HL-60/S4 treated with retinoic acid at 250 ng/mL for 4 days and 3 days (cell line): ENCODE measurements around the gene ITGB6.

Experiments used
- in situ Hi-C: fragments of 300-500 bp; cut with MboI; formaldehyde crosslinking; loops from 2 replicates; pipeline ENCODE4 v1.7.0; 2022; ENCODE audit warnings: low sequenced_read_pairs

Gene ITGB6, protein sequence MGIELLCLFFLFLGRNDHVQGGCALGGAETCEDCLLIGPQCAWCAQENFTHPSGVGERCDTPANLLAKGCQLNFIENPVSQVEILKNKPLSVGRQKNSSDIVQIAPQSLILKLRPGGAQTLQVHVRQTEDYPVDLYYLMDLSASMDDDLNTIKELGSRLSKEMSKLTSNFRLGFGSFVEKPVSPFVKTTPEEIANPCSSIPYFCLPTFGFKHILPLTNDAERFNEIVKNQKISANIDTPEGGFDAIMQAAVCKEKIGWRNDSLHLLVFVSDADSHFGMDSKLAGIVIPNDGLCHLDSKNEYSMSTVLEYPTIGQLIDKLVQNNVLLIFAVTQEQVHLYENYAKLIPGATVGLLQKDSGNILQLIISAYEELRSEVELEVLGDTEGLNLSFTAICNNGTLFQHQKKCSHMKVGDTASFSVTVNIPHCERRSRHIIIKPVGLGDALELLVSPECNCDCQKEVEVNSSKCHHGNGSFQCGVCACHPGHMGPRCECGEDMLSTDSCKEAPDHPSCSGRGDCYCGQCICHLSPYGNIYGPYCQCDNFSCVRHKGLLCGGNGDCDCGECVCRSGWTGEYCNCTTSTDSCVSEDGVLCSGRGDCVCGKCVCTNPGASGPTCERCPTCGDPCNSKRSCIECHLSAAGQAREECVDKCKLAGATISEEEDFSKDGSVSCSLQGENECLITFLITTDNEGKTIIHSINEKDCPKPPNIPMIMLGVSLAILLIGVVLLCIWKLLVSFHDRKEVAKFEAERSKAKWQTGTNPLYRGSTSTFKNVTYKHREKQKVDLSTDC

DNA sequence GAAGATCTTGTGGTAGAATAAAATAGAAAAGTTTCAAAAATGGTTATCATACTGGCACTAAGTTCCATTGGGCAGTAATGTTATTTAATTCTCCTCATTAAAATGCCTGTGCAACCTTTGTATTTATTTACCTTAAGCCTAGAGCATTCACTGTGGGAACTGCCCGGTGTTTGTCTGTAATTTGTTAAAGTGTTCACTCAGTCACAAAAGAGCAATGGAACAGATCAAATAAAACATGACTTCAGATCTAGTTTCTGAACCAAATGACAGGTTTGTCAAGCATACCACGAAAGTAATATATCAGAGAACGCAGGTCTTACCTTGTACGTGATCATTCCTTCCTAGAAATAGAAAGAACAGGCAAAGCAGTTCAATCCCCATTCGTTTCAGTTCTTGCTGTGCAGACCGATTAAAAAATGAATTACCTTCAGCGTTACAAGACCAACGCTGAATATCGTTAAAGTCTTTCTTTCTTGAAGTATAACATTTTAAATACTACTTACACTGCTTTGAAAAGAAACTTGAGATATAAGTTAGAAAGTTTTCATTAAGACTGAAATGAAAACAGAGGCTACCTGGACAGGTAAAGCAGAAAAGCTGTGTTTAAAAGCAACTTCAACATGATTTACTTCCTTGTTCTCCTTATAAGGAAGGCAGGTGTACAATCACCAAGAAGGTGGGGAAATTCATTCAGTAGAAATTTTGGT, at the start of gene ITGB6:
Gene ITGB6, minus strand, starts transcription at position 590 of the 707 bp plus-strand sequence. Its CDS starts 209 bp downstream, at position 381.
- in situ Hi-C loops: no loop called here

DNA sequence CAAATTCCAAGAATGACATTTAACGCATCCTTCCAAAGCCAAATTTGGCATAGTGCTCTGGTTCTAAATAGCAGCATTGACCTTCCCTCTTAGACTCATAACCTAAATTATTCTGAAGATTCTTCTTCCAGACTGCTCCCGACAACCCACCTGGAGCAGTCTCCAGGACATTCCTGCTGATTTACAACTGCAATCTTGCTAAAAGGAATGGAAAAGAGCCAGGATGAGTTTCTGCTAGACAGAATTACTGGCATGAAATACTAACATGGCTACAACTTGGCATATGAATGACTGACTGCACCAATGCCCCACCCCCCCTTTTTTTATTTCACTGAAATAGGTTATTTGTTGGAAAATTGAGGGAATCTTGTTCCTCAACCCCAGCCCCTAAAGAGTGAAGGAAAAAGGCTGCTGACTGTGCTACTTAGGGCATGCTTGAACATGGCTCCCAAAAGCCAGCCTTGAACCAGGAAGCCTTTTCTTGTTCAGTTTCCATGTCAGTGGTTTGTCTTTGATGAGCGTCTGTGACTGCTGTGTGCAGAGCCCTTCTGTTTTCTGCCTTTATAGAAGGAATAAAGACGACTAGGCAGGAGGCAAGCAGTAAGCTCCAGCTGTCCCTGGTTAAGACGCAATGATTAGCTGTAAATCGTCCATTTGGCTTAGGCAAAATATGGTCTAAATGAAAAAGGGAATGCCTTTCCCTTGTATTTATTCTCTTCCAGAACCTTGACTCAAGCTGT, 47.4 kb upstream of the ITGB6 start:
- in situ Hi-C loops: no loop called here

DNA sequence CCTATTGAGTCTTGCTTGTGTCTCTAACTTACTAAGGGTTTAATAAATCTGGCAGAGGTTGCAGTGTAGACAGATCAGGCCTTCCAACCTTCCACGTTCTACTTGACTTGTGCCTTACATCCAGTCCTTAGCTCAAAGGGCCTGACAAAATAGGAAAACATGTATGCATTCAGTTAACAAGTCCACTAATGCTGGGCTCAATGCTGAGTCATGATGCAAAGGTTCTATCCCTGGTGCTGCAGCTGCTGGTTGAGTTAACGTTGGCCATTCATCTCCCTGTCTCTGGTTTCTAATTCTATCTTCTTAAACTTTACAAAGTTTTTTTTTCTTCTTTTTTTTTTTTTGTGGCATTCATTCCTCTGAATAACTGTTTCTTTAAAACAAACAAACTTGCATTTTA, 46.3 kb upstream of the ITGB6 start:
- in situ Hi-C loops: no loop called here

DNA sequence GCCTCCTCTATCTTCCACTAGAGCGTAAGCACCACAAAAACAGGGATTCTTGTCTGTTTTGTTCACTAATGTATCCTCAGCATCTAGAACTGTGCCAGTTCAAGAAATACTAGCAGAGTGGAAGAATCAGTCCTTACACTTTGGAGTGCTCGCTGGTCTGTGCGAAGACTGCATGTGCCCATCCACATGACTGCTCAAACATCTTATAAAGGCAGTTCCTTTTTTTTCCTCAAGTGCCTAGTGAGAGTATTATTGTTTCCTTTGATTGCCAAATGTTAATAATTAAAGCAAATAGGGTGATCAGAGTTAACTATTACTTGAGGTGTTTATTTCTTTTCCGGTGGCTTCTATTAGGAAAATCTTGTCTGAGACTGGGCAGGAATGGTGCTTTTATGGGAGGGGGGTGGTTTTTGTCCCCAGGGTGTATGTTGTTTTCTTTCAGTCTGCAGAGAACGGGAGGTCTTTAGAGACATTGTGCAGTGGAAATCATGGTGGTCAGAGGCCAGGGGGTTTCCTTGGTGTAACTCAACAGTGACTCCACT, 45.6 kb upstream of the ITGB6 start:
- in situ Hi-C loops: no loop called here

DNA sequence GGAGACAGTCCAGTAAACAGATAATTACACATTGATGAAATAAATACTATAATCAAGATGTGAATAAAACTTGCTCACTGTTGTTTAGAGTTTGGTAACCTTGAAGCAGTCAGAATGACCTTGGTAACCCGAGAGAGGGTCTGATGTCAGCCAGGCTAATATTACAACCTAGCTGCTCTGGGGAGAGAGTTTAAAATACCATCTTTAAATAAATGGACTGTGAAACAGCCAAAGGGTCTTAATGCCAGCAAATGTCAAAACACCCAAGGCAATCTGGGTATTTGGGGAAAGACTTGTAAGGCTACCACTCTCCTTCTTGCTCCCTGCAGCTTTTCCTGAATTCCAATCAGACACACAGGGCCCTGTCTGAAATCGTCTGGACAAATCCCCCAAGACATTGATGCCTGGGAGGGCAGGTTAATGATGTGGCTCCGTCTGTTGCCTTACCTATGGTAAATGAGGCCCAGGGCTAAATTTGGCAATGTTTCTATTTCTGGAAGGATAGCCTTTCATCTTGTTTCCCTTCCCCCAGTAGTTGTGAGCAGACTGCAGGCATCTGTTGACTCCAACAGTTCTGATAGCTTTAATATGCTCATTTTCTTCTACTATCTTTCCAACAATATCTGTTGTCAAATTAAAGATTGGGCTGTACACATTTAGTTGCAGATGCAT, 43.0 kb upstream of the ITGB6 start:
- in situ Hi-C loops: no loop called here

DNA sequence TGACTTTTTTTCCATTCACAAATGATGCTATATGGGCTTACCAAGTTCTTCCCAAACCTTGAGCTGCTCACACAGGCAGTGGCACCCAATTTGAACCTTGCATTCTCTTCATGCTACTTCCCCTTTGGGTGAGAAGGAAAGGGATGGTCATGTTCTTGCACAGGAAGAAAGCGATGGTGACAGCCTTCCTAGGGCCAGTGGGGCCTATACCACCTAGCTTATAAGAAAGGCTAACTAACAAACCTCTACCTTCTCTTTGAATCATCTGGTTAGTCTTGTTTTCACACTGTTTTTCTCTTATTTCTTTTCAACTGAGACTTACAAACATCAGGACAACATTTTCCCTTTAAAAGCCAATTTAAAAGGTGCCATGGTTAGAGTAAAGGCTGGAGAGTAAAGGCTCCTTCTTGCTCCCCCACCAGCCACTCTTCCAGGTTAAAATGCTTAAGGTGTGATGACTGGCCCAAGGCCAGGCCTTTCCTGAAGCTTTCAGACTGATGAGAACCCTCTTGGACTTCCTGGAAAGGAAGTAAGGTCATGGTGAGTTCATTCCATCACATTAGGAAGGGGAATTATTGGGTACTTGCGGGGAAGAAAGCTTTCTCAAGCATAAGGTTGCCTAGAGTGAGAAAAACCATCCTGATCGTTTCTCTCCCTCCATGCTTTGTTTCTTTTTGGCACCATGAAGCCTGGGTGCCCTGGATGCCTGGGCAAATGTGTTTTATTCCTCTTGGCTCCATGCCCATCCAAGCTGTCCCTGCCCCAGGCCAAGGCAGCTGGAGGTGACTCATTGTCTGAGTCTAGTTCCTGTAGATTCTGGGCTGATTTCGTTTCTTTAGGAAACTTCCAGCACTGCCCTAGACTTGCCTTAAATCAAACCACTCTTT, 41.4 kb upstream of the ITGB6 start:
- in situ Hi-C loops: no loop called here

DNA sequence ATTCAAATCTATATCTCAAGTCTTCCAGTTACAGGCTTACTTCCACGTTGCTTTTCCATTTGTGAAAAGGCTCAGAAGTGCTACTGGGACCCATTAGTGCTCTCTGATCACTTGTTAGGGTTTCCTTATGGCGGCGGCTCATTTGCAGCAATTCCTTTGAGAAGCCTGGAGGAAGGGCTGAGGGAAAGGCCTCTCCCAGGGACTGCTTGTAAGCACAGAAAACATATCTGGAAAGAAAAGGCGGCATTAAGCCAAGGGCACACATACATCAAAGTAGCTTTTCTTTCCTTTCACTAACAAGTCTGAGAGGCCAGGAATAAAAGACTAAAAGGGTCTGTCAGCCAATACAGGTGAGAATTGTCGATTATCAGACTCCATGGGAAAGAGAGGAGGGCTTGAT, 39.4 kb upstream of the ITGB6 start:
- in situ Hi-C loops: no loop called here

DNA sequence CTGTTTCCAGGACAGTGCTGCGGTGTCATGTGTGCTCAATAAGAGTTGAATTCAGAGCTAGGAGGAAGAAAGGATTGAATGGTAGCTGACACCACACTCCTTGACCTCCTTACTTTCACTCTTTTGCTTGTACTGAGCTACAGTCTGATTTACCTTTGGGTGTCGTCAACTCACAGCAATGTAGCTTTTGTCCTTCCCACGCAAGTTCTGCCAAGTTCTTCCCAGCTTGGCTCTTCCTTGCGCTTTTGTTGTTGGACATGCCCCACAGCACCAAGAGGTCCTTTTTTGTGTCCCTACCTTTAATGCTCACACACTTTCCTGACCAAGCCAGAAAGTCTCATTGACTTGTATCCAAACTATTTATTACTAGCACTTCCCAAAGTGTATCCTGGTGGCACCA, 38.3 kb upstream of the ITGB6 start:
- in situ Hi-C loops: no loop called here

DNA sequence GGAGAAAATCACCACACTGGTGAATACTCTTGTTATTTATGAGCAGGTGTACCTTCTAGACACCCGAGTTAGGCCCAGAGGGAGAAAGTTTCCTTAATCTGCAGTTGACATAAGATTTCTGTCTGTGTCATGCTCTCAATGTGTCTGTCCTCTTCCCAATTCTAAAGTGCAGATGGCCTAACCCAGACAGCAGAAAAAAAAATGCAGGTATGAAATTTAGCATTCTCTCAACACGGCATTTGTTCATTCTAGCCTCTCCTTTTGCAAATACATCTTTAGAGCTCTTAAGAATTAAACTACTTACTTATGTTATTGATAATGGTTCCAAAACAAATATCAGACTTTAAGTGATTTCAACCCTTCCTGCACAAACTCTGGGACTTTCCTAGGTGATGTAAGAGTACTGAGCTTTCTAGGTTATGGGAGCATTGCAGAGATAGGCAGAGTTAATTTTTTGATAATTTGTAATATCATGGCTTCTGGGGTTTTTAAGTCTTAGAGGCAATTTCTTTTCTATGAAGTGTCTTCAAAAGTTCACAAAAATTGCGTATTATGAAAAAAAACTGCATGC, 32.9 kb upstream of the ITGB6 start:
- in situ Hi-C loops: no loop called here

DNA sequence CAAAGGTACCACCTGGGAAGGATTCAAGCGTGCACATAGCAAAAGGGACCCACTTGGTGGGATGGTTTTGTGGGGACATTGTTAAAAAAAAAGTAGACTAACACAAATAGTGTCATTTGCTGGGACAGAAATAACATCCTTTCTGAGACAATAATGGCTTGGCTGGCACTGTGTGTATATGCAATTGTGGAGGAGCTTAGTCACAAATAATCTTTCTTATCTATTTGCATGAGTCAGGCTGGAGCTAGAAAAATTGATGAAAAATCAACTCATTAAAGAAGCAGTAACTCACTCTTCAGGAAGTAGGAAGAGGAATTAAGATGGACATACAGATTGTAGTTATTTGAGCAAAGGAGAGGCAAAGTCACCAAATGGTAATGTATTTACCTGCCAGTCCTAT, 29.5 kb upstream of the ITGB6 start:
- in situ Hi-C loops: no loop called here

DNA sequence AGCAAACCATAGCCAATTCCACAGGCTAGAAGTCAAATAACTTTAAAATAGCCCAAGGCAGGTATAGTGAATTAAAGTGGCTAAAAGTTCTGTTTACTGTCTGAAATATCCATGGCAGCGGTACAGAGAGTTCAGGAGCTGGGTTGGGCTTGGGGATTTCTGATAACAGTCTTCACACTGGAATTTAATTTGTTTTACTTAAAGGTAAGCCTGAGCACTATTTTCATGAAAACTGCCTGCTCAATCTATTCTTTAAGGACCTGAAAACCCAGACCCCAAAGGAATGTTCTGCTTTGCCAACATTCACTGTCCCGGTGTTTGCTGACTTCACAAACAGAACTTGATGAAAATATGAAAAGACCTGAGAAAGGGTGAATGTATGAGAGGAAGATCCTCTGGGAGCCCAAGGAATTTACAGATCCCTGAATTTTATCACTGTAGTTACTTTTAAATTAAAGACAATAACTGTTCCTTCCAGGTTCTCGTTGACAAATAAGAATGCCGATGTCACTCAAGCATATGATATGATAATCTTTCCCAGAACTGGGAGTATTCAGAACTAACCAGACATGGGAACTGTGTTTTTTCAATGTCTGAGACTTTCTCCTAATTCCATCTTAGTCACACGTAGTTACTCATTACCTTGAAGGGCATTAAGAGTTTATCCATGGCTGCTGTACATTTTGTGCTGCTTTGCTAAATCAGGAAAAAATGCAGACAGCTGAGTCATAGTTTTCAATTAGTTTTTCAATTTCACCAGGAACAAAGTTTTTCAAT, 28.3 kb upstream of the ITGB6 start:
- in situ Hi-C loops: no loop called here

DNA sequence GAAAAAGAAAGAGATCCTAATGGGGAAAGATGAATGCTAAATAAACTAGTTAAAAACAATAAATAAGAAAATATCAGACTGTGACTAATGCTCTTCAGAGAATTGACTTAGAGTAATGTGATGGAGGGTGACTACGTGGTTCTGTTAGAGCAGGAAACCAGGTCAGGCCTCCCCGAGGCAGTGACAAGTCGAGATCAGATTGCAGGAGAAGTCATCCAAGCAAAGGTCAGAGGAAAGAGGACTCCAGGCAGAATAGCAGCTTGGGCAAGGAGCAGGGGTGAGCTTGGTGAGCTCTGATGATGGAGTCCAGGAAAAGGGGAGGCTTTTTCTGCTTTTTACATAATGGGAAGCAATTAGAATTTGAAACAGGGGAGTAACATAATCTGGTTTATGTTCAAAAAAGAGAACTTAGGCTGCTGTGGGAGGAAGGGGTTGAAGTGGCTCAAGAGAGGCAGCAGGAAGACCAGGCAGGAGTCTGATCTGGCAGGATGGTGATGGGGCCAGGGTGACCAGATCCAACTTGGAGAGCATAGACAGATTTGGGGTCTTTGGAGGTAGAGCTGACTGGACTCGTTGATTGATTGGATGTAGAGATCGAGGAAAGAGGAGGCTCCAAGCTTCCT, 27.3 kb upstream of the ITGB6 start:
- in situ Hi-C loops: no loop called here

DNA sequence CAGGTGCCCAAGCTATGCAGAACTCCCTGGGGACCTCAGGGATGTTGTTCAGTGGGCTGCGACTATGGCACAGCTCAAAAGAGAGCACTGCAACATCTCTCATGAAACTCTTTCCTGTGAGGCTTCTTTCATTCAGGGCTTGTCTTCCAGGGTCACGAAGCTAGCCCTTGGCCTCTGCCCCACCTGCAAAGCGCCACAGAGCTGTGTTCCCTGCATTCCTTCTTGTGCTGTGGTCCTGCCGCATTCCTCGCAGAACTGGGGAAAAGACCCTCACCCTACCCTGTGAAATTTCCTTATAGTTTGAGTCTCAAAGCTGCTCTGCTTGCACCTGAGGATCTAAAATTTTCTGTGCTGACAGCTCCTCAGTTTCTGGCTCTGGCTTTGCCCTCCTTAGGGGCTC, 26.3 kb upstream of the ITGB6 start:
- in situ Hi-C loops: no loop called here

DNA sequence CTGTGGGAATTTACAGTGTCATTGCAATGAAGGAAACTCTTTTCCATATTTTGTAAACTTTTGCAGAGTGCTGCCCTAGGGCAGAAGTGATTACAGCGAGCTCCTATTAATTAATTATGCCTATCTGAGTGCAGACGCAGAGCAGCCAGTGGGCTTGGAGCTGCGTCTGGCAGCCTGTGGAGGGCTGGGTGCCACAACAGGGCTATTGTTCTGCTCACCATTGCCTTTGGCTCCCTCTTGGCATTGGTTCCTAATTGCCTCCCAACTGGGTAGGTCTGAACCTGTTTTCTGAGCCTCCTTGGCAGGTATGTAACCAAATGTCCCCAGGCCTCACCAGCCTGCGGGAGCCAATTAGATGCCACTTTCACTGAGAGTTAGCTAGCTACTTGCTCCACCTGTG, 25.6 kb upstream of the ITGB6 start:
- in situ Hi-C loops: no loop called here

DNA sequence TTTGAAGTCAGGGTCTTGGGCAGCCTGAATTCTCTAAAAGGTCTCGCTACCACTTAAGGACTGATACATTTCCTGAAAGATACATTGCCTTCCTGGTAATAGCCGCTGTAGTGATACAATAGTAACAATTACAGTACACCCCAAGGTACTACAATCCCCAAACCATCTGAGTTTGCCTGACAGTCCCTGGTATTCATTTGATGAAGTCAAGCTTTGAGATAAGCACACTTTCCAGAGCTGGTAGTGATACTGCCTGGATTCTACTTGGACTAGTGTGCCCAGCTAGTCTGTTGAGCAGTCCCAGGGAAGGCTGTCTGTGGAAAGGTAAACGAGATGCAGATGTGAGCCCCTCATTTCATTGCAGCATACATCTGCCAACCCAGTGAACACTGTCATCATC, 24.4 kb upstream of the ITGB6 start:
- in situ Hi-C loops: no loop called here

DNA sequence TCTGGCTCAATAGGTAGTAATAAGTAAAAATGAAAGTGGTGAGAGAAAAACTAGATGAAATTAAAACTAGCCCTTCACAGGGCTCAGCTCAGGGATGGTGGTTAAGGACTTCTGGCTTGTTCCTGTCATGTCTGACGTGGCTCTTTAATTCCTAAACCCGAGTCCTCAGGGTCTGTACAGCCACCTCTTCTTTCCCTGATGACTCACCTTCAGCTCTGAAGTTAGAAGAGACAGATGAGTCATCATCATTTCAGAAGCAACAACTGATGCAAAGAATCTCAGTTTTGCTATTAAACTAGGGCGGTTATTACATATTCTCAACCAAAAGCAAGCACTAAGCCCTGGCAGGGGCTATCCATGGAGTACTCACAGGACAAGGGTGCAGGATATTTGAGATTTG, 24.0 kb upstream of the ITGB6 start:
- in situ Hi-C loops: no loop called here

DNA sequence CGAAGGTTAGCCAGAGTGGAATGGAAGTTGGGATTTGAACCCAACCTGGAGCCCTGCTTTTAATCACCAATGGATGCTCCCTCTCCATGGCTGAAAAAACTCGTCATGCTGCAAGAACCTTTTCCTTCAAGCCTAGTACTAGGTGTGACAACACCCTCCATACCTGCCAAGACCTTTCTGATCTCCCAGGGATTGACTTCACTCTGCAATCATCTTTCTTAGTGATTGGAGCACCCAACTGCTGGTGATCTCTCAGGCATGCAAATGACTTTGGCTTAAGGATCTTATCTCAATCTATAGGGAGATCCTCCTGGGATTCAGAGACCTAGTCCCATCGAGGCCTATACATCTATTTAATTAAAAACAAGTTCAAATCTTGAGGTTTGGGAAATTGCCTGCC, 23.5 kb upstream of the ITGB6 start:
- in situ Hi-C loops: no loop called here
